OCI-LY1 (cell line): ENCODE measurements around the gene EEIG1.

Source experiments
- H2AFZ ChIP-seq: fragments of 200-600 bp; sonication (generic), shearing (Covaris generic); 2 replicates; pipeline ENCODE4 v1.6.0; 2014; ENCODE audit warnings: antibody characterized with exemption, mild to moderate bottlenecking, low read length
- H3F3A ChIP-seq: fragments of 200-600 bp; sonication (generic), shearing (Covaris generic); 2 replicates; pipeline ENCODE4 v1.6.0; 2014; ENCODE audit warnings: mild to moderate bottlenecking, antibody characterized with exemption, low read length, moderate library complexity; ENCODE audit not compliant: insufficient read depth
- H3K27ac ChIP-seq: fragments of 200-600 bp; sonication (generic); 2 replicates; pipeline ENCODE4 v1.5.1; 2014; ENCODE audit warnings: low read length, mixed run types, mild to moderate bottlenecking, low read depth; ENCODE audit not compliant: poor library complexity, severe bottlenecking
- H3K27me3 ChIP-seq: fragments of 200-600 bp; sonication (generic); 2 replicates; pipeline ENCODE4 v1.6.0; 2014; ENCODE audit warnings: antibody characterized with exemption, mild to moderate bottlenecking, low read length, moderate library complexity; ENCODE audit not compliant: insufficient read depth
- H3K36me3 ChIP-seq: fragments of 200-600 bp; sonication (generic); 2 replicates; pipeline ENCODE4 v1.6.1; 2014; ENCODE audit warnings: mild to moderate bottlenecking, antibody characterized with exemption, low read length, moderate library complexity, mixed read lengths; ENCODE audit not compliant: insufficient read depth
- H3K4me1 ChIP-seq: fragments of 200-600 bp; sonication (generic); 2 replicates; pipeline ENCODE4 v1.5.1; 2014; ENCODE audit warnings: mild to moderate bottlenecking, low read length, moderate library complexity; ENCODE audit not compliant: insufficient read depth, severe bottlenecking
- H3K4me2 ChIP-seq: fragments of 200-600 bp; sonication (generic), shearing (Covaris generic); 2 replicates; pipeline ENCODE4 v1.6.1; 2014; ENCODE audit warnings: low read length
- H3K4me3 ChIP-seq: fragments of 200-600 bp; sonication (generic); 2 replicates; pipeline ENCODE4 v1.5.1; 2014; ENCODE audit warnings: low read length, low read depth, mild to moderate bottlenecking, mixed read lengths; ENCODE audit not compliant: poor library complexity, severe bottlenecking
- H3K79me2 ChIP-seq: fragments of 200-600 bp; shearing (Covaris generic); 2 replicates; pipeline ENCODE4 v1.6.1; 2016; ENCODE audit warnings: mixed run types, low read length, mixed read lengths; ENCODE audit not compliant: insufficient read depth
- H3K9ac ChIP-seq: fragments of 200-600 bp; sonication (generic), shearing (Covaris generic); 2 replicates; pipeline ENCODE4 v1.6.1; 2014; ENCODE audit warnings: mild to moderate bottlenecking, low read length, mixed read lengths
- H3K9me2 ChIP-seq: fragments of 200-600 bp; sonication (generic), shearing (Covaris generic); 2 replicates; pipeline ENCODE4 v1.6.1; 2014; ENCODE audit warnings: low read depth, mild to moderate bottlenecking, low read length, mixed read lengths
- H3K9me3 ChIP-seq: fragments of 200-600 bp; shearing (Covaris generic); 2 replicates; pipeline ENCODE4 v1.6.1; 2014; ENCODE audit warnings: low read length, mixed read lengths
- H4K20me1 ChIP-seq: fragments of 200-600 bp; sonication (generic), shearing (Covaris generic); 2 replicates; pipeline ENCODE4 v1.6.0; 2016; ENCODE audit warnings: mild to moderate bottlenecking, low read length; ENCODE audit not compliant: insufficient read depth
- CTCF ChIP-seq: fragments of 200-600 bp; sonication (generic), shearing (Covaris generic); IDR thresholded peaks from 2 replicates; pipeline ENCODE4 v1.5.1; 2017; ENCODE audit warnings: mild to moderate bottlenecking, antibody characterized with exemption, low read length, moderate library complexity, mixed read lengths
- EZH2 ChIP-seq: fragments of 200-600 bp; sonication (generic), shearing (Covaris generic); IDR thresholded peaks from 2 replicates; pipeline ENCODE4 v1.8.0; 2017; ENCODE audit warnings: borderline replicate concordance, mixed run types, mild to moderate bottlenecking, antibody characterized with exemption, low read length, moderate library complexity, mixed read lengths

The EEIG1 gene

GRCh38 chr9:127943731-127944144, 37.1 kb downstream of the EEIG1 start:
- Histone ChIP-seq H3K9me2 (no peaks in the 10 kb centered on the region), H3K9me3 (no peaks in the 10 kb centered on the region), H3K4me2 (no peak overlapping the region), H3K9ac (no peak overlapping the region), H3K4me3 (no peak overlapping the region), H4K20me1 (no peaks in the 10 kb centered on the region), H3K79me2 (no peaks in the 10 kb centered on the region), H3K27me3 (no peaks in the 10 kb centered on the region), H3K27ac (peak overlapping the region; percentile 36), H2AFZ (no peak overlapping the region), H3K4me1 (peaks cover under 1% of the 10 kb centered on the region), H3K36me3 (peaks cover 77% of the 10 kb centered on the region), H3F3A (no peaks in the 10 kb centered on the region)
- TF ChIP-seq EZH2 (no peak), CTCF (peak; percentile 93)

- Histone ChIP-seq H4K20me1 (no peaks in the 10 kb centered on the region), H3K27me3 (no peaks in the 10 kb centered on the region), H3K36me3 (peaks cover 75% of the 10 kb centered on the region), H3K4me3 (no peak overlapping the region), H3K4me1 (peaks cover 6% of the 10 kb centered on the region), H2AFZ (no peak overlapping the region), H3K9ac (no peak overlapping the region), H3K79me2 (no peaks in the 10 kb centered on the region), H3K4me2 (no peak overlapping the region), H3K27ac (no peak overlapping the region), H3F3A (no peaks in the 10 kb centered on the region), H3K9me2 (no peaks in the 10 kb centered on the region), H3K9me3 (no peaks in the 10 kb centered on the region)
- 0 out of 2 replicates have a peak, but pooled peaks have one; percentile 4 for TF ChIP-seq CTCF
- TF ChIP-seq EZH2, result no peak
These were observed 37.7 kb downstream of the EEIG1 start for GRCh38 chr9:127943011-127943662.

- Histone ChIP-seq H3K79me2 (no peaks in the 10 kb centered on the region), H3K4me3 (no peak overlapping the region), H4K20me1 (no peaks in the 10 kb centered on the region), H3K4me2 (no peak overlapping the region), H3F3A (no peaks in the 10 kb centered on the region), H3K9me3 (no peaks in the 10 kb centered on the region), H3K9me2 (no peaks in the 10 kb centered on the region), H3K36me3 (peaks cover 68% of the 10 kb centered on the region), H3K4me1 (peaks cover 9% of the 10 kb centered on the region), H3K27me3 (no peaks in the 10 kb centered on the region), H3K27ac (no peak overlapping the region), H2AFZ (no peak overlapping the region), H3K9ac (no peak overlapping the region)
- TF ChIP-seq CTCF (peak; percentile 91), EZH2 (no peak)
These were observed 38.4 kb downstream of the EEIG1 start for GRCh38 chr9:127942216-127943010.
